GM18858 (cell line): ENCODE measurements around the gene SH2D4B.
A peak's percentile ranks its signal among the peaks of the same experiment; 100 is the strongest.

ENCODE experiments used
- ATAC-seq: cut with Tn5 transposase; IDR thresholded peaks from one replicate; pipeline ENCODE4 v1.9.1; 2021; ENCODE audit not compliant: unreplicated experiment

SH2D4B gene

GRCh38 chr10:80537736-80538480 lies at the start of gene SH2D4B:
SH2D4B (plus strand) TSS chr10:80537902; CDS start chr10:80538332, 430 bp downstream.
- ATAC-seq: no peak

- ATAC-seq: no peak
Measured at GRCh38 chr10:80488539-80489066, 49.1 kb upstream of the SH2D4B start.

DNA sequence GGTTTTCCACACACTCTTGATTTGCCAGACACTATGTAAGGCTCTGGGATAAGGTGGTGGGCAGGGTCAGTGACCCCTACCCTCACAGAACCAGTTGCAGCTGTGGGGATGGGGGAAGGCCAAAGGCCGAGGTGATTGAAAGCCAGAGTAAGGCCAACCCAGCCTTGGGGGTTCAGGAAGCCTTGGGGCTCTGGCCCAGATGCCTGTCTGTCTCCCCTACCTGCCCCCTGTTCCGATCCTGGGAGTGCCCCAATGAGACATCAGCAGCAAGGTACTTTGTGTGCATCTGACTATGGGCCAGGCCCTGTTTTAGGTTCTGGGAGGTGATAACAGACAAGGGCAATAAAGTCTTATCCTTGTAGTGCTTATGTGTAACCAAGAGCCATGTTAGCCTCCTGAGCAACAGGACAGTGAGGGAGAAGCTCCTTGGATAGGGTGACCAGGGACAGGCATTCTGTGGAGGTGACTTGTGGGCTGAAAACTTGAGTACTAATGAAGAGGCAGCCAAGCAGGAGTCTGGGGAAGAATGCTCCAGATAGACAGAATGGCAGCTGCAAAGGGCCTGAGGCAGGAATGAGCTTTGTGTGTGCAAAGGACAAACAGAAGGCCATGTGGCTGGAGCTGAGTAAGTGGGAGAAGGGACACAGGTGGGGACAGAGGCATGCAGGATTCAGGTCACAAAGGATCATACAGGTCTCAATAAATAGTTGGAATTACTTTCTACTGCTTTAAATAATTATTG lies 48.2 kb upstream of the SH2D4B start:
- no peak for ATAC-seq

GRCh38 chr10:80491251-80492102 lies 46.2 kb upstream of the SH2D4B start:
- no peak for ATAC-seq

DNA sequence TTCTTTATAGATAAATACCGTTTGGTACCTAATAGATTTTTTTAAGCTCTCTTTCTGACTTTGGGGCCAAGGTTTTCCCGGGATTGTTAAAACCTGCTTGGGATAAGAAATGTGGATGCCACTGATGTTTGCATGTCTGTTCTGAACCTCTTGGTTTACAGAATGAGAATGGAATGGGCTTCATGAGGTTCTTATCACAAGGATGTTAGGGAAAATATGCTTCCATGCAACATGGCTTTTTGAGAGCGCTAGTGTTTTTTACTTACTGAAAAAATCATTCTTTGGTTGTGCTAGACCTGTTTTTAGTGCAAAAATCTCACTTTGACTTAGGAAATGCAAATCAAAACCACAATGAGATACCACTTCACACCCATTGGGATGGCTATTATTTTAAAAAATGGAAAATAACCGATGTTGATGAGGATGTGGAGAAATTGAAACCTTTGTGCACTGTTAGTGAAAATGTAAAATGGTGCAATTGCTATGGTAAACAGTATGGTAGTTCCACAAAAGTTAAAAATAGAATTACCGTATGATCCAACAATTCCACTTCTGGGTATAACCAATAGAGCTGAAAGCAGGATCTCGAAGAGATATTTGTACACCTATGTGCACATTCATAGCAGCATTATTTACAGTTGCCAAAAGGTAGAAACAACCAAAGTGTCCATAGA lies 44.7 kb upstream of the SH2D4B start:
- ATAC-seq: peak; percentile 36

DNA sequence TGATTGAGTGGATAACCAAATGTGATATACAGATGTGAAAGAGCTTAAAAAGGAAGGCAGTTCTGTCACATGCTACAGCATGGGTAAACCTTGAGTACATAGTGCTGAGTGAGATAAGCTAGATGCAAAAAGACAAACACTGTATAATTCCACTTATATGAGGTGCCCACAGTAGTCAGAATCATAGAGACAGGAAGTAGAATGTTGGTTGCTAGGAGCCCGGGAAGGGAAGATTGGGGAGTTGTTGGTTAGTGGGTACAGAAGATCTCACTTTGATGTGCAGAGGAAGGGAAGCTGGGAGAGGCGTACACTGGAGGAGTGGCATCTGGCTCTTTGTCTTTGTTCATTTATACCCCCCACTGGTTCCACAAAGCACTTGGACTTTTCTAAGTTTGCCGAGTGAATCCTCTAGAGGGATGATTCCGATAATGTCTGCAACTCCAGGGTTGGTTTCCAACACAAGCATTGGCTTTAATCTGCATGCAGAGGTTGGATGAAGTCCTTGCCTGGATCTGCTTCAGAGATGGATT lies 44.1 kb upstream of the SH2D4B start:
- ATAC-seq: peak; percentile 51

DNA sequence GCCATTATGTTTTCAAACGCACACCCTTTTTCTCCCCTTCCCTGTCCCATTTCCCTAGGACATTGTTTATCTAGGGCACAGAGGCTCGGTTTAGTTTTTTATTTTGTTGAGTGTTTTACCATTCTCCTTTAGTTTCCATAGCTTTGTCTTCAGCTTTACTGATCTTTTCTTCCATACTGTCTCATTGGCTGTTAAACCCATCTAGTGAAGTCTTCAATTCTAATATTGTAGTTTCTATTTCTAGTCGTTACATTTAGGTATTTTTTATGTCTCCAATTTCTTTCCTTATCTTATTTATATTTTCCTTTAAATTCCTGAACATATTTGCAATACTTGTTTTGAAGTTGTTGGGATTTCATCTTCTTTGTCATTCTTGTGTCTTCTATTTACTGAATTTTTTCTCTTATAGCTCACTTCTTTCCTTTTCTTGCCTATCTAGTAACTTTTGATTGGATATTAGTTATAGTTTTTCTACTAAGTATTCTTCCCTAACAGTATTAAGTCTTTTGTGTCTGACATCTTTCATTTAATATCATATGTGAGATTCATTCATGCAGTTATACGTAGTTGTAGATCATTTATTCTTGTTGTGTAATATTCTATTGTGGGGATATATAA lies 41.0 kb upstream of the SH2D4B start:
- no peak for ATAC-seq

DNA sequence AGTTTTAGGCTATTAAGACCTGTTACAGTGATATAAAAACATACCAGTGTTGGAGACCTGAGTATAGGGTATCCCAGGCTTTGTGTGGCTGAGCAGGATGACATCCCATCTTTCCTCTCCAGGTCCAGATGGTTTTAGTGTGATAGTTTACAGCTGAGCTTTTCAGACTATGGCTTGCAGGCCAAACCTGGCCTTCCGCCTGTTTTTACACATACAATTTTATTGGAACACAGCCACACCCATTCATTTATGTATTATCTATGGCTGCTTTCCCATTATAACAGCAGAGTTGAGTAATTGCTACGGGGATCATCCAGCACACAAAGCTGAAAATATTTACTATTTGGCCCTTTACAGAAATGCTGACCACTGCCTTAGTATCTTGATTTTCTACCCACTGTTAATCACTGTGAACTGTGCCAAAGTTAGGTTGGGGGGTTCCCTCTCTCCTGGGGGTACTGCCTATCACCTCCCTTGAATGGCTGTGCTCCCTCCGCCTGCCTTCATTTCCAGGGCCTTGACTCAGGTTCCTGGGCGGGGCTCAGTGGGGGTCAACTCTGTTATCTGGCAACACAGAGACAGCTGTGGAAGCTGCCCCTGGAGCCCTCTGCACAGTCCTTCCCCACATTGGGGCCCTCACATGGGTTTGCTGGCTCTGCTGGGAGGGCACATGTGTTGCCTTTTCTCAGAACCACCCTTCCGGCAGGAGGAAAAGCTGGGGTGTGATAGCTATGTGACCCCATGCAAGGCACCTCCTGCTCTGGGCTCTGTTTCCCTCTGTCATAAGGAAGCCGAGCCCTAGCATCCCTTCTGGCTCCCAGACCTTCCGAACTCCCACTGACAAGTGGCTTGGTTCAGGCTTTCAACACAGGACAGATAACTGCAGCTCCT lies 40.3 kb upstream of the SH2D4B start:
- no peak for ATAC-seq

DNA sequence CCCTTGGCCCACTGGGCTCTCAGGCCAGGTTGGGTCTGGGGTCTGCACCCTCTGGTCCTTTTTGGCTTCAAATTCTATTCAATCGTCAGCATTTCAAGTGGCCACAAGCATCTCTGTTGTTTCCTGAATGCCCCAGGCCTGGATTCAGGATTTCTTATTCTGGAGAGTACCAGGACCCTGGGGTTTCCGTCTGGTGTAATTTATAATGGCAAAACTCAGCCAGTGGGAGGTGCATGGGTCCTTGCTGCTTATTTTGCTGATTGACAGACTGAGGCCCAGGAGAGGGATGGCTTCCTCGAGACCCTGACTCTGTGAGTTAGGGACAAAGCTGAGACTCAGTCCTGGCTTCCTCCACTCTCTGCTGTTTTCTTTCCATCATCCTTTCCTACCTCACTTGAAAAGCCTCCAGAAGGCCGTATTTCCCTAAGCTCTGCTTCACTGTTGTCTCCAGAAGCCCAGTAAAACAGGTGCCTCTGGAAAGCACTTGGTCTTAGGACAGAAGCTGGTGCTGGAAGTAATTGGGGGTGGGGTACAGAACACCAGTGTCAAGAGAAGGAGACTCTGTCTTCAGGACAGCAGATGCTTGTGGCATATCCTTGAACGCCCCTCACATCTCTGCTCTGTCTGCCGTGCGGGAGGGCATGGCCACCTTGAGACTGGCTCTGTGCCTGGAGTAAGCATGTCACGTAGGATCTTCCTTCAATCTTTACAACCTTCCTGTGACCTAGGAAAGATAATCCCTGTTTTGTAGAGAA lies 39.4 kb upstream of the SH2D4B start:
- no peak for ATAC-seq

DNA sequence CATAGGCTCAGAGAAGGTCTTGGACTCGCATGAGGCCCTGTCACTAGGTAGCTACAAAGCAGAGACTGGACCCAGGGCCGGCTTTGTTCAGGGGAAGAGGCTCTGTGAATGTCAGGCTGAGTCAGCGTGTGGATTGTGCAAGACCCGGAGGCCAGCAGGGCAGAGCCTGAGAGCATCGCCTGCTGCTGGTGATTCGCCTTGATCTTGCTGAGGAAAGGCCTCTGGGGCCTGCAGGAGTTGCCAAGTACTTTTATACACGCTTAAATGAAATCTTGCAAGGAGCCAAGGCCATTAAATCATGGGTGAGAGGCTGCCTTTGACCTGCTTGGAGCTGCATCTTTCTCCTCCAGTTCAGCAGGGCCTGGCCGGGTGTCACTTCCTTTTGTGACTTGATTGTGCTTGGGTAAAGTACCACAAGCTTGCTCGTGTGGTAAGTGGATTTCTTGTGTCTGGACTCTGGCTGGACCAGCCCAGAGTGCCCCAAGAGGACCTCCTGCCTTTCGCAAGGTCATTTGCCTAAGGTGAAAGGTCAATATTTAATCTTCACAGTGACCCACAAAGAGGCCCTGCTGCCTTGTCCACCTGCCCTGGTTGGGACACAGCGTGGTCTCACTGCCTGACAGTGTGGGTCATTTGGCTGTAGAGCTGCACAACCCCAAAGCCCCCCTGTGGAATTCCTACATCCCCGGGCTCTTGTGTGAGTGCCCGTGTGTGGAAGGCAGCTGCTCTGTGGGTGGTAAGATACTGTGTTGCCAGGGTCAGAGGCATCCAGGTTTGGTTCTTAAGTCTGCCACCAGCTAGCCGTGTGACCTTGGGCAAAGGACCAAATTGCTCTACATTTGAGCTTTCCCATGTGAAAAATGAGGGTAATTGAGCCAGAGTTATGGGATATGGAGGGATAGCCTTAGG lies 38.6 kb upstream of the SH2D4B start:
- no peak for ATAC-seq

DNA sequence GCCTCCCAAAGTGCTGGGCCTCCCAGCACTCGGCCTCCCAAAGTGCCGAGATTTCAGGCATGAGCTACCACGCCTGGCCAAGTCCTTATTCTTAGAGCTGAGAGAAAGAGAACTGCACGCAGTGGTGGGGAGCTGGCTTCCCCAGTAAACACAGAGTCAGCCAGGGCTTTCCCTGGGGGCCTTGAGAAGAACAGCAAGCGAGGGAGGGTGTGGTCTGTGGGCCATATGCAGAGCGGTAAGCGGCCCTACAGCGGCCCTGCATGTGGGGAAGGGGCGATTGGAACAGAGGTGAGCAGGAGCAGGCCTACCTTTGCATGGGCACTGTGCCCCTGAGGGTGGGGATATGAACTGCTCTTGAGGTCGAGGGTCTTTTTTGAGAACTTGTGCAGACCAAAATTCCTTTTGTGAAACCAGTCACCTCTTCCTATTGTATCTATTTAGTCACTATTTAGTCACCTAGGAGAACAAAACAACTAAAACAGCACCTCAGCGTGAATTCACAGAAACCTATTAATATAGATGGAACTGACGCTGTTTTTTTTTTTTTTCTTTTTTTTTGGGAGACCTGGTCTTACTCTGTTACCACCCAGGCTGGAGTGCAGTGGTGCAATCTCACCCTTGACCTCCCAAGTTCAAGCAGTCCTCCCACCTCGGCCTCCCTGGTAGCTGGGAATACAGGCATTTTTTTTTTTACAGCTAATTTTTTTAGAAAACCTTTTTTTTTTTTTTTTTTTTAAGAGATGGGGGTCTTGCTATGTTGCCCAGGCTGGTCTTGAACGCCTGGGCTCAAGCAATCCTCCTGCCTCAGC lies 36.9 kb upstream of the SH2D4B start:
- peak; percentile 67 for ATAC-seq

DNA sequence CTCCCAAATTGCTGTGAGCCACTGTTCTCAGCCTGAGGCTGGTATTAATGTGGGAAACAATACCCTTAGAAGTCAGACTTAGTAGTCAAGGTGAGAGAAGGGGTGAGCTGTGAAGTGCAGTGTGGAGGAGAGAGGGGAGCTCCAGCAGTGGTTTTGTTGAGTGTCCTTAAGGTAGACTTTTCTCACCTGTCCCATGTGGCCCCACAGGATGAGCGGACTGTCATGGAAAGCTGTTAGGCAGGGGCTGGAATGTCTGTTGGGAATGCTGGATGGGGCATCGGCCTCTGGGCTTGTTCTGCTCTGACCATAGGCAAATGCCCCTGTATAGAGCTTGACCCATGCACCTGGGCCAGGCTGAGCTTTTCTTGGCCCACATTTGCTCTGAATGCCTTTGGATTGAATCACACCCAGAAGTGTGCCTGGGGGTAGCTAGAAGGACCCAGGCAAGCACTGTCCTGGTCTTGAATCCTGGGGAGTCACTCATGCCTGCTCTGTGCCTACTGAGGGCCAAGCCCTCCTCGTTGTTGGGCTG lies 36.3 kb upstream of the SH2D4B start:
- ATAC-seq: no peak

DNA sequence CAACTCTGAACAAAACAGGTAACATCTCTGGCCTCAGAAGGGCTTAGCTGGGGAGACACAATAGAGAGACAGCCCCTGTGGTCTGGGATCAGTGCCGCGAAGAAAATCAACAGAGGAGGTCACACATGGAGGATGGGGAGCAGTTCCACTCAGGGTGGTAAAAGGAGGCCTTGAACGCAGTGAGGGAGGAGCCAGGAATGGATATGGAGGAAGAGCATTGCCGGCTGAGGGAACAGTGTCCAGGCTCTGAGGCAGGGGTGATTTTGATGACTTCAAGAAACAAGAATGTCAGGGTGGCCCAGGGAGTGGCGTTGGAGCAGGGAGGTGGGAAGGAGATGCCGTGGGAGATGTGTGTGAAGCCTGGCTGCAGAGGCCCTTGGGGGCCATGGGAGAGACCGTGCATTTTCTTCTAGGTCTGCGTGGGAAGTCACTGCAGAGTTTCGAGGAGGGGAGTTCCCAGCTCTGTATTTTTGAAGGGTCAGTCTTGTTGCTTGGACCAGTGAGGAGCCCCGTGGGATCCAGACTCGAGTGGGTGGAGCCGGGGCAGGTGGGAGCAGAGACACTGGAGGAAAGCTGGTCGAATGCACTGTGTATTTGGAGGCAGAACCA lies 35.7 kb upstream of the SH2D4B start:
- no peak for ATAC-seq

DNA sequence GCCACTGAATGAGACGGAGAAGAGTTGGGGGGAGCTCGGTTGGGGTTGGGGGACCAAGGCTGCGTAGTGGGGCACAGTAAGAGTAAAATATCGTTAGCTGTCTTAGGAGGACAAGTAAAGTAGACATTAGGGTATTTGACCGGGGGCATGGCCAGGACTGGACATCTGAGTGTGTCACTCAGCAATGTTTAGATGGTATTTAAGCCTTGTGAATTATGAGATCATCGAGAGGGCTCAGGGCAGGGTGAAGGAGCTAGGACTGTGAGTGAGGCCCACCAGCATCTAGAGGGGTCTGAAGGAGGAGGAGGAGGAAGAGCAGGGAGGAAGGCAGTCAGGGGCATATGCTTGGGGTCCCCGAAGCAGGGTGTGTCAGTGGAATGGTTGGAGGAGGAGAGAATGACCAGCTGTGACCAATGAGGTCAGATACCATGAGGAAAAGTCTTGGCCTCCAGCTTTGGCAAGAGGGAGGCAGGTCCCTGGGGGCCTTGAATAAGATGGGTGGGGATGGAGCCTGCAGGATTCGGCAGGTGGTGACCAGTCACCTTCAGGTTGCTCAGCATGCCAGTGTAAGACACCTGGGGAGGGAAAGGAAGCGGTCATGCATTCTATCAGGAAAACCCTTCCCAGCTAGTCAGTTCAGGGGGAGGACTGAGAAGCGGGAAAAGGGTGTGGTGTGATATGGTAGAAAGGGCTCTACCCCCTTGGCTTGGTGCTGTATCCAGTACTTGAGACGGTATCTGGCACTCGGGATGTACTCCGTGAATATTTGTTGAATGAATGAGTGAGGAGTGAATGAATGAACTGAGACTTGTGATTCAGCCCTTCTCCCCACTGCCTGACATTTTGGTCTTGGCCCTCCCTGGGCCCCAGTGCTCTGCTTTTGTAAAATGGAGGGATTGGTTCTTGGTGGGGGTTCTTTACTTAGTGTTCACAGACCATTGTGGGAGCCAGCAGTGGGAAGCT lies 34.8 kb upstream of the SH2D4B start:
- ATAC-seq: no peak
